Transverse colon (tissue), 4 donors: Measurements from ENCODE around the gene MSI2.
"Not testable (repeated sequence)": the region's sequence is repeated elsewhere in the genome, so short reads cannot be mapped to it uniquely, and the experiment has no call there.

Experiments
- CTCF ChIP-seq, 5 experiments: fragments of 200-600 bp in 3 of 5; fragments of 450-650 bp in 2 of 5; sonication (generic) in 3 of 5; IDR thresholded peaks; 1 replicate in 2 of 5; 2 replicates in 3 of 5; pipeline ENCODE4 v1.5.1; 2016 to 2017; ENCODE audit warnings: antibody characterized with exemption in 5 of 5, inconsistent platforms in 3 of 5, mild to moderate bottlenecking in 2 of 5, moderate library complexity in 1 of 5
- EP300 ChIP-seq: sonication (generic); formaldehyde crosslinking; IDR thresholded peaks from one replicate; pipeline ENCODE4 v1.6.1; 2017; ENCODE audit warnings: antibody characterized with exemption, low read depth
- POLR2A ChIP-seq: fragments of 450-650 bp; IDR thresholded peaks from one replicate; pipeline ENCODE4 v1.6.1; 2016; ENCODE audit warnings: antibody characterized with exemption, mild to moderate bottlenecking, moderate library complexity
- POLR2AphosphoS5 ChIP-seq, 3 donors: sonication (generic); formaldehyde crosslinking; IDR thresholded peaks; one replicate each; pipeline ENCODE4 v1.6.1; 2016; ENCODE audit warnings: antibody characterized with exemption in 3 of 3

GRCh38 chr17:57621791-57622190 lies 365.5 kb downstream of the MSI2 start:
- TF ChIP-seq CTCF (IDR thresholded peaks at IDR 0.05); POLR2A; POLR2AphosphoS5 (IDR thresholded peaks at IDR 0.05); EP300: not testable (repeated sequence)
